Heart left ventricle (tissue), 16 donors: ENCODE measurements around the gene TUBD1. TPM values are rescaled to one million over a fixed set of nuclear protein-coding genes. Genes with fewer than 3 reads are reported as not detected.

ENCODE experiments used
- ATAC-seq, 4 donors: fragments of 200-7000 bp; cut with Tn5 transposase; one replicate each; pipeline ENCODE4 v1.9.1; 2020 to 2022; ENCODE audit warnings: moderate library complexity in 4 of 4, mild to moderate bottlenecking in 3 of 4, moderate number of reproducible peaks in 1 of 4
- DNase-seq, 5 donors: peaks; one replicate each; pipeline ENCODE4 v3.0.0-alpha.2; 2020
- H3K27ac ChIP-seq, 12 donors: fragments of 200-600 bp; sonication (generic) in 4 of 12; one replicate each; pipeline versions ENCODE4 v1.5.0 to v1.8.0; 2016 to 2022; ENCODE audit warnings: mild to moderate bottlenecking in 2 of 12
- H3K27me3 ChIP-seq, 9 donors: fragments of 200-600 bp; sonication (generic) in 2 of 9; one replicate each; pipeline versions ENCODE4 v1.5.1 to v1.8.0; 2016 to 2022; ENCODE audit warnings: mild to moderate bottlenecking in 3 of 9
- H3K36me3 ChIP-seq, 9 donors: fragments of 200-600 bp; sonication (generic) in 2 of 9; one replicate each; pipeline versions ENCODE4 v1.5.0 to v1.8.0; 2018 to 2022; ENCODE audit warnings: mild to moderate bottlenecking in 2 of 9
- H3K4me1 ChIP-seq, 12 donors: fragments of 200-600 bp; sonication (generic) in 4 of 12; one replicate each; pipeline versions ENCODE4 v1.5.0 to v1.8.0; 2016 to 2022; ENCODE audit warnings: mild to moderate bottlenecking in 3 of 12
- H3K4me3 ChIP-seq, 12 donors: fragments of 200-600 bp; sonication (generic) in 4 of 12; one replicate each; pipeline versions ENCODE4 v1.5.0 to v1.8.0; 2017 to 2022; ENCODE audit warnings: mild to moderate bottlenecking in 9 of 12, moderate library complexity in 4 of 12
- H3K9me3 ChIP-seq, 12 donors: fragments of 200-600 bp; sonication (generic) in 4 of 12; one replicate each; pipeline versions ENCODE4 v1.5.0 to v1.8.0; 2016 to 2022; ENCODE audit warnings: mild to moderate bottlenecking in 1 of 12
- CTCF ChIP-seq, 12 donors: fragments of 200-600 bp; sonication (generic) in 4 of 12; IDR thresholded peaks; one replicate each; pipeline versions ENCODE4 v1.5.0 to v1.8.0; 2018 to 2022; ENCODE audit warnings: antibody characterized with exemption in 12 of 12, mild to moderate bottlenecking in 5 of 12
- POLR2A ChIP-seq, 2 donors: fragments of 450-650 bp; IDR thresholded peaks; one replicate each; pipeline ENCODE4 v1.6.1; 2017; ENCODE audit warnings: antibody characterized with exemption in 2 of 2, mild to moderate bottlenecking in 2 of 2, moderate library complexity in 2 of 2
- WGBS, 4 donors: extraction: QIAGEN DNeasy Blood & Tissue Kit in 2 of 4; methylation state at CpG; one replicate each; pipeline versions ENCODE4 v1.1.5 to v1.1.7; 2013 to 2018; 5-methylcytosine and 5-hydroxymethylcytosine counted together
- intact Hi-C, 10 donors: fragments of 100-400 bp; cut with DNase I; formaldehyde crosslinking; loops; one replicate each; pipeline versions ENCODE4 v1.11.1 to v1.14.2; 2022
- polyA plus RNA-seq, 2 donors: library from polyadenylated mRNA; stranded (reverse); fragments of 200-250 nt; gene quantifications; one replicate each; pipeline ENCODE4 v1.2.3, GENCODE V29; 2013
- total RNA-seq, 9 donors: library from RNA; depleted of rRNA in 2 of 9; stranded (reverse); fragments of >200 nt in 2 of 9; fragmentation: NEBNext Ultra II Directional in 3 of 9; extraction: Animal tissue kit (Norgen Biotek cat#: 25700) in 3 of 9; gene quantifications; one replicate each; pipeline versions ENCODE4 v1.1.0 to v1.2.4, GENCODE V29; 2016 to 2023
- donor health status: ischemic (EF 13 %, LVEDD 7.1; RV severe dilation, severe dysfunction).
- donor health status: healthy with polysubstance abuse.
- donor health status: DM: no; HTN: yes; CAD: no.
- donor health status: DM: no; HTN: no; CAD: no.
- donor health status: ischemic (EF 25% LVEDD 6.9; RV normal size, moderate dysfunction).
- donor health status: ischemic (EF 25% LVEDD 5.7; RV mildly dilated, moderate dysfunction).
- donor health status: healthy.
- donor health status: DM: yes; HTN: yes; CAD: no.
- donor health status: ischemic (EF 35%, LVEDD 5.7; RV mildly dilated, moderate dysfunction).
- donor health status: nonischemic (EF 11% LVEDD 7.7; RV severe dilation, severe dysfunction).
- donor health status: DM: yes; HTN: yes; CAD: no.
- donor health status: PGD.
- donor health status: ischemic (EF 29% LVEDD 5.4; RV normal size, mild dysfunction).
- donor health status: nonischemic (EF 23%, LVEDD 6.1; RV moderate dilation, normal function).

TUBD1 gene
- total and polyA plus RNA-seq, 11 donors, result 3.7 to 8.5 (median 6.2) TPM

GRCh38 chr17:59846394-59847165, 46.2 kb downstream of the TUBD1 start:
- peak; percentile 9 to 37 (median 21) for ATAC-seq
- H3K36me3 ChIP-seq, result peaks cover 0 to 12% (median 6%) of the 10 kb centered on the region in 9 donors
- intact Hi-C loops, result no loop called here
- TF ChIP-seq POLR2A (IDR thresholded peaks at IDR 0.05) (no peak), CTCF (IDR thresholded peaks at IDR 0.05) (no peak)
- peak overlapping the region in 6 of 12 donors; percentile 3 to 28 (median 12) for H3K4me3 ChIP-seq
- H3K27ac ChIP-seq, result peak overlapping the region; percentile 31 to 95 (median 76)
- no peaks in the 10 kb centered on the region for H3K27me3 ChIP-seq
- 33 to 59% (median 41%) methylated on average over 7 of the region's 7 CpGs for WGBS, 4 donors
- H3K9me3 ChIP-seq, result no peaks in the 10 kb centered on the region
- peak in 1 of 5 donors; percentile 53 for DNase-seq
- H3K4me1 ChIP-seq, result peaks cover 2 to 72% (median 22%) of the 10 kb centered on the region in 12 donors

GRCh38 chr17:59845595-59846393, 46.9 kb downstream of the TUBD1 start:
- ATAC-seq (peak; percentile 18 to 37 (median 34)), DNase-seq (no peak)
- no peaks in the 10 kb centered on the region for H3K27me3 ChIP-seq
- intact Hi-C loops, result no loop called here
- H3K4me1 ChIP-seq, result peaks cover 2 to 67% (median 24%) of the 10 kb centered on the region in 12 donors
- peak overlapping the region in 11 of 12 donors; percentile 57 to 95 (median 77) for H3K27ac ChIP-seq
- WGBS, 4 donors, result 48 to 51% (median 49%) methylated on average over 3 of the region's 3 CpGs
- H3K36me3 ChIP-seq, result peaks cover 0 to 20% (median 6%) of the 10 kb centered on the region in 9 donors
- H3K4me3 ChIP-seq, result peak overlapping the region in 3 of 12 donors; percentile 3 to 28 (median 22)
- TF ChIP-seq POLR2A (IDR thresholded peaks at IDR 0.05), result no peak
- TF ChIP-seq CTCF (IDR thresholded peaks at IDR 0.05), result no peak
- no peaks in the 10 kb centered on the region for H3K9me3 ChIP-seq

- Histone ChIP-seq H3K27me3 (no peaks in the 10 kb centered on the region), H3K27ac (peak overlapping the region in 9 of 12 donors; percentile 67 to 95 (median 77)), H3K36me3 (peaks cover 0 to 27% (median 9%) of the 10 kb centered on the region in 9 donors), H3K9me3 (no peaks in the 10 kb centered on the region), H3K4me1 (peaks cover 2 to 67% (median 27%) of the 10 kb centered on the region in 12 donors), H3K4me3 (no peak overlapping the region)
- no peak for DNase-seq
- no peak for ATAC-seq
- TF ChIP-seq POLR2A (IDR thresholded peaks at IDR 0.05) (no peak), CTCF (IDR thresholded peaks at IDR 0.05) (no peak)
- 86 to 92% (median 88%) methylated on average over 3 of the region's 3 CpGs for WGBS, 4 donors
- intact Hi-C loops, result loop anchor here in 1 of 10 donors (5.0 kb wide), 1 partner anchor 93 kb away; no protein-coding TSS in a partner anchor
Observed at GRCh38 chr17:59844884-59845594, 47.7 kb downstream of the TUBD1 start.
